Prostate gland (tissue), 2 donors: ENCODE data around the gene ZNF827.

ENCODE experiments used
- POLR2A ChIP-seq: fragments of 450-650 bp; IDR thresholded peaks from one replicate; pipeline ENCODE4 v1.6.1; 2016; ENCODE audit warnings: antibody characterized with exemption, mild to moderate bottlenecking
- POLR2AphosphoS5 ChIP-seq: sonication (generic); formaldehyde crosslinking; IDR thresholded peaks from one replicate; pipeline ENCODE4 v1.6.1; 2017; ENCODE audit warnings: antibody characterized with exemption
- TF ChIP-seq, protein P1 (sequence below), 4 experiments: fragments of 200-600 bp in 2 of 4; fragments of 450-650 bp in 2 of 4; sonication (generic) in 2 of 4; IDR thresholded peaks; 1 replicate in 3 of 4; 2 replicates in 1 of 4; pipeline ENCODE4 v1.5.1; 2016 to 2019; ENCODE audit warnings: antibody characterized with exemption in 4 of 4, mild to moderate bottlenecking in 2 of 4, moderate library complexity in 2 of 4

DNA sequence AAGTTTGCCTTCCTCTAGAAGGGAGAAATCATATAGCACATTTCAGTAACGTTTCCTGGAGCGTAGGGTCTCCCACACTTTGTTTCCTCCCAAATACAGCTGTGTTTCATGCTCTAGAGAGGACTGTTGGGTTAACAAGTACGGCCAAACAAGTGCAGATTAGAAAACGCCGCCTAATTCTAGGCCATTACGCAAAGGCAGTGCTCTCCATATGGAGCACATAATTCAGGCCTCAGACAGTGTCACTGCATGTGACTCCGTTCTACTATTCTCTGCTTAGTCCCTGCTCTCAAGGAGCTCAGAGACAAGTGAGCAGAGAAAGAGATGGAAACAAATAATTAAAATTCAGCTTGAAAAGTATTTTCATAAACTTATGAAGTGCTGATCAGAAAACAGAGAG, 11.6 kb downstream of the ZNF827 start:
- TF ChIP-seq, protein P1, sequence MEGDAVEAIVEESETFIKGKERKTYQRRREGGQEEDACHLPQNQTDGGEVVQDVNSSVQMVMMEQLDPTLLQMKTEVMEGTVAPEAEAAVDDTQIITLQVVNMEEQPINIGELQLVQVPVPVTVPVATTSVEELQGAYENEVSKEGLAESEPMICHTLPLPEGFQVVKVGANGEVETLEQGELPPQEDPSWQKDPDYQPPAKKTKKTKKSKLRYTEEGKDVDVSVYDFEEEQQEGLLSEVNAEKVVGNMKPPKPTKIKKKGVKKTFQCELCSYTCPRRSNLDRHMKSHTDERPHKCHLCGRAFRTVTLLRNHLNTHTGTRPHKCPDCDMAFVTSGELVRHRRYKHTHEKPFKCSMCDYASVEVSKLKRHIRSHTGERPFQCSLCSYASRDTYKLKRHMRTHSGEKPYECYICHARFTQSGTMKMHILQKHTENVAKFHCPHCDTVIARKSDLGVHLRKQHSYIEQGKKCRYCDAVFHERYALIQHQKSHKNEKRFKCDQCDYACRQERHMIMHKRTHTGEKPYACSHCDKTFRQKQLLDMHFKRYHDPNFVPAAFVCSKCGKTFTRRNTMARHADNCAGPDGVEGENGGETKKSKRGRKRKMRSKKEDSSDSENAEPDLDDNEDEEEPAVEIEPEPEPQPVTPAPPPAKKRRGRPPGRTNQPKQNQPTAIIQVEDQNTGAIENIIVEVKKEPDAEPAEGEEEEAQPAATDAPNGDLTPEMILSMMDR (IDR thresholded peaks at IDR 0.05): no peak
- TF ChIP-seq POLR2AphosphoS5: no peak
- TF ChIP-seq POLR2A: no peak
